GM19468 (cell line): Measurements from ENCODE around the gene WNT7B.

Source experiments
- ATAC-seq: cut with Tn5 transposase; IDR thresholded peaks from one replicate; pipeline ENCODE4 v1.9.1; 2021; ENCODE audit warnings: mild to moderate bottlenecking, moderate library complexity, moderate number of reproducible peaks; ENCODE audit not compliant: unreplicated experiment; ENCODE audit errors: extremely low read depth

The WNT7B gene

DNA sequence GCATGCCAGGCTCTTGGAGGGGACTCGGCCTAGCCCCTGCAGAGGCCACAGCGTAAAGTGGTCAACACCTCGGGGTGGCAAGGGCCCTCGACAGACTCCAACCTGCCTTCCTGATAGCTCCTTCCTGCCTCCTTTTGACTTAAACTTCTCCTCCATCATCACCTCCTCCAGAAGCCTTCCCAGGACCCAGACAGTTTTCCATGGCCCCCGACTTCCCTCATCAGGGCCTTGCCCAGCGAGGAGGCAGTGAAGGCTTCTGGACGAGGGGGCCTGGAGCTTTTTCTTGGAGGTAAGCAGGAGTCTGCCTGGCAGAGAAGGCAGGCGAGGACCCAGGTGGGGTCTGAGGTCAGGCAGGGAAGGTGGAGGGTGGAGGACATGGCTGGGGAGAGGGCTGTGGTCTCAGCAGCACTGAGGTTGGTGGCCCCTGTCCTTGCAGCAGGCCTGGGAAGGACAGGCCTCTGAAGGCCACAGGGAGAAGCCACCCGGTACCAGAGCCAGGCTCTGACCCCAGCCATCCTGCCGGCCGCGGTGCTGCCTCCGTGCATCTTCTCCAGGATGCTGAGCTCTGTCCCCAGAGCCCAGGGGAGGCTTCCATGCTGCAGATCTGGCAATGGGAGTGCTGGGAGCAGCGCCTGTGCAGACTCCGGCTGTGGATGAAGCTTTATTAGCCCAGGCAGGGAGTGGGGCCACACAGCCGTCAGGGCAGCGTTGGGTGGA, 81.4 kb downstream of the WNT7B start:
- no peak for ATAC-seq

DNA sequence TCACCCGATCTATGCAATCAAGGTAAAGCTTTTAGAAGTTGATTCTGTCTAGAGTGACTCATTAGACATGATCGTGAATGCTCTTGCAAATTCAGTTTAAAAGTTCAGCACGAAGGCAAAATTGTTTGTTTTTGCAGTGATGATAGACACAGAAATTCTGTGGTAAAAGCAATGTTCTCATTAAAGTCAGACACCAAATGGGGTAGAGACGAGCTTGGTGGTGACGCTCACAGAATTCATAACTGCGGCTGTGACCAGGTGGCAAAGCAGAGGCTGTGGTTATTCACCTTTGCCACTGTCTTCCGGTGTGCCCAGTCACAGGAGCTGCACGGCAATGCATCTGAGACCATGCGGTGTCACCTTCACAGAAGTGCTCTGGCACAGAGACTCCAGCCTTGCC, 83.4 kb downstream of the WNT7B start:
- ATAC-seq, result no peak

DNA sequence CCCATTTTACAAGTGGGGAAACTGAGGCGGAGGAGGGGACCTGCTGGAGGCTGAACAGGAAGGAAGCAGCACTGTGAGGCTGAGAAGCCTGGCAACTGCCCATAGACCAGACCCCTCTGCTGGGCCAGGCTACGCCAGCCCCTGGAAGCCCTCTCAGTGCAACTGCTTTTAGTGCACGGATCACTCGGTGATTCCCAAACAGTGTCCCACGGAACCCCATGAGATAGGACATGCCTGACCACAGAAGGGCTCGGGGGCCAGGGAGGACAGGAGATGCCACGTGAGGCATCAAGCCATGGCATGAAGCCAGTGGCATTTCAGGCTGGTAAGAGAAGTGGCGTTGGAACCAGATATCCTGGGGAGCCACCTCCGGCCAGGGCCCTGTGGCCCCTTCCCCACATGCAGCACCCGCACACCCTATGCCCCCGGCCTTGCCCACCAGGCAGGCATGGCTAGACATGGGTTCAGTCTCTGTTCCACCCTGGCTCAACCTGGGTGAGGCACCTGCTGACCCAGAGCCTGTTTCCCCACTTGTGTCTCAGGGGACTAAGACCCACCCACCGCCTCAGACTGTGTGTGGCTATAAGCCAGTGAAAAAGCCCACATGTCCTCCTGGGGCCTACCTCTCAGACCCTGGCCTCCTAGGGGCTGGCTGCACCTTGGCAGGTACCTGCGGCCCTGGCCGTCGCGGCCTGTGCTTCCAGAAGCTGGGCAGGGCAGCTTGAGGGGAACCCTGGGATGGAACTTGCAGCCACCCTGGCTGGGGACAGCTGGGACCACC, 84.1 kb downstream of the WNT7B start:
- ATAC-seq, result no peak

DNA sequence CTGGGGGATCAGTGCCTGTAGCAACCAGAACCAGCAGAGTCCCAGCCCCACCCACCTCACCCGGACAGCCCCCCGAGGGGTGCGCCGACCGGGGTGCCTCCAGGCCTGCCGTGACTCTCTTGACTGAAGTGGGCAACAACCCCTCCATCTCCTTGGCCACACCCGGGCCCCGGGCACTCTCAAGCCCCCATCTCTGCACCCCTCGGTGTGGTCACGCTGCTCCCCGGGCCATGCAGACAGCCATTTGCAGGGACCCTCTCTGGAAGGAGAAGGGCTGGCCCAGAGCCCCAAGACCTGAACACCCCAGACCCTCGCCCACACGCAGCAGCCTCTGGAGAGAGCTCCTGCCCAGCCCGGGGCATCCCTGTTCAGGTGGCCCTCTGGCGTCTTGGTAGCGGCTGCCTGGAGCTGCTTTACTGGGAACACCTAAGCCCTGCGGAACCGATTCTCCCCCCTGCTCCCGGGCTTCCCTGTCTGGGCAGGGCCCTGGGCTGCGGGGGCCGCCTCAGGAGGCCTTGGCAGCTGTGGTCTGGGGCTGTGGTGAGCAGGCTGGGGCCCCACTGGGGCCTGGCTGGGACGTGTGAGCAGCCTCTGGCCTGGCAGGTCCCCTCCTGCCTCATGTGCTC, 84.9 kb downstream of the WNT7B start:
- ATAC-seq, result no peak

DNA sequence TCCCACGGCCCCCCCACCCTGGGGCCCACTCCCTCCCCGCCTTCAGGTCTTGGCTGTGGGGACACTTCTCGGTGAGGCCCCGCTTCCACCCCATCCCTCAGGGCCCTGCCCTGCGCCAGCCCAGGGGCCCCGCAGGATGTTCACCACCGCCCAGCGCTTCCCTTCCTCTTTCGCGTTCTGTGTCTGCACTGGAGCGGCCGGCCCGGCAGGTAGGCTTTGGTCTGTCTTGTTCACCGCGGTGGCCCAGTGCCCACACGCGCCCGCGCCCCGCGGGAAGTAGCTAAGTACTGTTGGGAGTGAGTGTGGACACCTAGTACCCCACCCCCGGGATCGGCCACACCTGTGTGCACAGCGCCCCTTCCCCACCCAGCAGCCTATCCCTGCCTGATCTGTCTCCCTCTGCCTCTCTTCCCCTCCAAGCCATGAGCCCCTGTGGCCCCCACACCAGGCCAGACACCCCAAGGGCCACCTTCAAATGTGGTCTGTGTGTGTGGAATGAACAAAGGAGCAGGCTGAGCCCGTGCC, 85.4 kb downstream of the WNT7B start:
- ATAC-seq, result no peak

DNA sequence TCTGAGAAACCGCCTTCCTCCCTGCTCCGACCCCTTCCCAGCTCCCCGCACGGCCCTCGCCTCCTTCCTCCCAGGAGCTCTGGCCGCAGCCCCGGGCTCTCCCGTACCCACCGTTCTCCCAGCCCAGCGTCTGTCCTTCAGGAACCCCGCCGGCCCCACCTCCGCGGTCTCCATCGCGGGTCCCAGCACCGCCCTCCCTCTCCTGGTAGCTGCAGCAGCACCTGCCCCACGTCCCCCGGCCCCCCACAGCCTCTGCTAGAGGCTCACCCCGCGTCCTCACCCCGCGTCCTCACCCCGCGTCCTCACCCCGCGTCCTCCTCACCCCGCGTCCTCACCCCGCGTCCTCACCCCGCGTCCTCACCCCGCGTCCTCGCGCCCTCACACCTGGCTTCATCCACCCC, 85.9 kb downstream of the WNT7B start:
- ATAC-seq, result no peak

DNA sequence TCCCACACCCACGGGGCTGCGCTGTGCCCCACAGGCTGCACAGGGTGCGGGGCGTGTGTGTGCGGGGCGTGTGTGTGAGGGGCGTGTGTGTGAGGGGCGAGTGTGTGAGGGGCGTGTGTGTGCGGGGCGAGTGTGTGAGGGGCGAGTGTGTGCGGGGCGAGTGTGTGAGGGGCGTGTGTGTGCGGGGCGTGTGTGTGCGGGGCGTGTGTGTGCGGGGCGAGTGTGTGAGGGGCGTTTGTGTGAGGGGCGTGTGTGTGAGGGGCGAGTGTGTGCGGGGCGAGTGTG, 86.7 kb downstream of the WNT7B start:
- ATAC-seq, result no peak

DNA sequence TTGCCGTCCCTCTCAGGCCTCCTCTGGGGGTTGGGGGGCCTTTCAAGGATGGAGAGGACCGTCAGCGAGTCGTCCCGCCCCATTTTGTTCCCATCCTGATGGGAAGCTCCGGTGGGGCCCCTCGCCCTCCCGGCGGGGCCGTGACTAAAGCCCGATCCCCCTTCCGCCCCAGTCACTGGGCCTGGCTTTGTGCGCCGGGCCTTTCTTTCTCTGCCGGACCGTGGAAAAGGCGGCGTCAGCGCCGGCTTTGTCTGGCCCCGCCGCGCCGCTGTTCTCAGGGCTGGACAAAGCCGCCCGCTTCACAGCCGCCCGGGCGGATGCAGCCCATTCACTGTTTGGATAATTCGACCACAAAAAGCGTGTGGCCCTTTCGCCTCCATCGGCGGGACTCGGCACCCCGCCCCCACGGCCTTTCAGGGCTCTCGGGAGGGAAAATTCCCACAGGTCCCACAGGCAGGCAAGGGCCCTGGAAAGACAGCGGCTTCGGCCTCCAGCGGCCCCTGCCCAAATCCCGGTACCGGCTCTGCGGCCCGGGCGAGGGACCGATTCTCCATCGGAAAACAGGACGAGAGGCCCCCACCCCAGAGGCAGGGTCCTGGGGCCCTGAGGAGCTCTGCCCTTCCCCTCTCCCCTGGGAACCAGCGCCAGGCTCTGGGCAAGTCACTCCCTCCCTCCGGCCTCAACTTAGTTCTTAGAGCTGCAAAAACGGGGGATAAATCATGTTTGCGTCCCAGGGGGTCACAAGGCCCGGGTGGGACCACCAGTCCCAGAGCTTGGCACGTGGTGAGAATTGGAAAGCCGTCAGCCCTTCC, 87.2 kb downstream of the WNT7B start:
- ATAC-seq, result no peak

DNA sequence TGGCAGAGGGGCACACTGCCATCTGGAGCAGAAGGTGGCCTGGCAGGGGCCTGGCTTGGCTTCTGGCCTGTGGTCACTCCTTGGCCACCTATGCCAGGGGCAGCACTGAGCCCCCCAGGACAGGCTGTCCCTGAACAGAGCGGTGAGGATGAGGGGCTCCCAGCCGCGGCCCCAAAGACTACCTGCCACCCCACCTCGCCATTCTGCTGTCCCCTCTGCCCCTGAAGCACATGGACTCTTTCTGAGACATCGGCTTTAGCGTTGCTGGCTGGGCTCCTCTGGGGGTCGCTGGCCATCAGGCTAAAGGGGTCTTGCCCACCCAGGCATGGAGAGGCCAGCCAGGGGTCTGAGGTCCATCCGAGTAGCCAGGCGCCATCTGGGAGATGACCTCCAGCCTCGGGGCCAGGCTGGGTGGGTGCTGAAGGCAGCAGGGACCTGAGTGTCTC, 87.8 kb downstream of the WNT7B start:
- no peak for ATAC-seq

DNA sequence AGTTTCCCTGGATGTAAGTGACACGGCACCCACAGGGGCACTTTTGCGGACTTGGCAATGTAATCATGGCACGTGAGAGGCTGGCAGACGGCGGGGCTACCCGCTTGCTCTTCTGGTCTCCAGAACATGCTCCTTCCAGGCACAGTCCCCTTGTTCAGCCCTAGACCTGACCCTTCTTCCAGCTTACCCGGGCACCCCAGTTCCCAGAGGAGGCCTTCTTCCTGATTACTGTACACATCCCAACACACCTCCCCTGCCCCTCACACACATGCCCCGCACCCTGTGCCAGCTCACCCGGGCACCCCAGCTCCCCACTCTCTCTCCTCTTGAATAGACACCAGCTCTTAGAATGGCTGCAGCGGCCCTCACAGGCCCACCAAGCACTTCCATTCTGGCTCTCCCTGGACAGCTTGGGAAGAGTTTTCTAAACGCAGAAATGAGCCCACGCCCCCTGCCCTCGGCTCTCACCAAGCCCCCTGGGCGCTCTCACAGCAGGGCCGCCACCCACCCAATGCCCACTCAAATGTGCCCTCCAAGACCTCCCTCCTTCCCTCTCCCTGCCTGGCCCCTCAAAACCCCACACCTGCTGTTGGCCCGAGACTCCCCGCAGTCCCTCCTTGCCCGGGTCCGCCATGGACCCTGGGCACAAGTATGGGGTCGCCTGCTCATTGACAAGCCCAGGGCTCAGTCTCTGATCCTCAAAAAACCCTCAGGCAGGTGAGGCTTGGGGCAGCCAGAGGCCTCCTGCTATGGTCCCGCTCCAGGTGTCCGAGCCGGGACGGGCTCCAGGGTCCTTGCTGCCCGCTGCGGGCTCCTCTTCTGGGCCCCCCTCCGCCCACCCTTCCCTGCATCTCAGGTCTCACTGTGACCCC, 88.5 kb downstream of the WNT7B start:
- no peak for ATAC-seq

DNA sequence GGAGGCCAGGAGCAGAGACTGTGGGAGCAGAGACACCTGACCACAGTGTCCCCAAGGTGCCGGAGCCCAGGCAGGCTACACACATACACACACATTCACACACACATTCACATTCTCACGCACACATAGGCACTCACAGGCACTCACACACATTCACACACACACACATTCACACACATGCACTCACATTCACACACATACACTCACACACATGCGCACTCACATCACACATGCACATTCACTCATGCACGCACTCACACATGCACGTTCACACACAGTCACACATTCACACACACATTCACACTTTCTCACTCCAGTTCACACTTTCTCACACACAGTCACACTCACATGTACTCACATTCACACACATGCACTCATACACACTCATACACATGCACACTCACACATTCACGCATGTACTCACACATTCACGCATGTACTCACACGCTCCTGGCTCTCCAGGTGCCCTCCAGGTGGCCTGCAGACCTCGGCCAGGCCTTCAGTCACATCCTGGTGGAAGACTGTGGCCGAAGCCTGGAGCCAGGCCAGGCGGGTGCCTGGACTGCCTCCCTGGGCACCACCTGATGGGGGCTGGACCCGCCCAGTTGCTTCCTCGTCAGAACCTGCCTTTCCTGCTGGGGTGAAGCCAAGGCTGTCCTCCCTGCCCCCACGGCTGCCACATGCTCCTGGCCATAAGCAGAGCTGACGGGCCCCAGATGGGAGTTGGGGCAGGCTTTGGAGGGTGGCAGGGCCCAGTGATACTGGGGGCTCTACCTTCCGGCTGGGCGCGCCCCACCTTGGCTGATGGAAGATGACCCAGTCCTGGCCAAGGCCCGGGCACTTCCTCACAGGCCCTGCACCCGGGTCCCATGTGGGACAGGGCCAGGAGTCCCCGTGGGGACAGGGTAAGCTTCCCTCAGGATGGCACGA, 89.5 kb downstream of the WNT7B start:
- no peak for ATAC-seq

DNA sequence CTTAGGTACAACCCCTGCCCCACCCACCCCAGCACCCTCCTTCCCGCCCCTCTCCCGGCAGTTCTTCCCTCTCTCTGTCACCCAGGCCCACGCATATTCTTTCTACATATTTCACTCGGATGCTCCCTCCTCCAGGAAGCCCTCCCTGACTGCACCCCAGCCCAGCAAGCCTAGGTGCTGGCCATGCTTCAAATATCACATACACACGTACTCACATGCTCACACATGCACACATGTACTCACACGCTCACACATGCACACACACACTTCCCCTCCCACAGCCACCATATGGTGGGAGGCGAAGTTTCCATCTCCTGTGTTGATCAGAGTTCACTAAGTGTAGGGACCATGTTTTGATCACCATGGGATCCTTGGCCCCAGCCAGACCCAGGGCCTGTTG, 90.4 kb downstream of the WNT7B start:
- no peak for ATAC-seq

DNA sequence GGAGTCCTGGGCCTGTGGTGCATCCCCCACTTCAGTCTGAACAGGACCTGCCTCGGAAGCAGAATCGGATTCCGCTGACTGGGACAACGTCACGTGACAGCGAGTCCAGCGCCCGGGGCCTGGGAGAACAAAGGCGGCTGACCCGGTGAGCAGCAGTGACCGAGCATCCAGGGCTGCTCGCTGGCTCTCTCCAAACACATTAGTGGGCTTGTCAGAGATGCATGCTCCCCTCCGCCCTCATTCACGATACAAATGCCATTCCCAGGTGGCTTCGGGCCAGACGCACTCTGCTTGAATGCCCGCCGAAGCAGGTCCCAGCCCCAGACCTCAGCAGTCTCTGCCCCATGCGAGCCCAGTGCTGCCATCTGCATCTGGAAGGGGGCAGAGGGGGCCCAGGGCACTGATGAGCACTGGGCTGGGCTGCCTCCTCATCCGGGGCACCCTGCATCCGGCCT, 91.0 kb downstream of the WNT7B start:
- ATAC-seq, result no peak

DNA sequence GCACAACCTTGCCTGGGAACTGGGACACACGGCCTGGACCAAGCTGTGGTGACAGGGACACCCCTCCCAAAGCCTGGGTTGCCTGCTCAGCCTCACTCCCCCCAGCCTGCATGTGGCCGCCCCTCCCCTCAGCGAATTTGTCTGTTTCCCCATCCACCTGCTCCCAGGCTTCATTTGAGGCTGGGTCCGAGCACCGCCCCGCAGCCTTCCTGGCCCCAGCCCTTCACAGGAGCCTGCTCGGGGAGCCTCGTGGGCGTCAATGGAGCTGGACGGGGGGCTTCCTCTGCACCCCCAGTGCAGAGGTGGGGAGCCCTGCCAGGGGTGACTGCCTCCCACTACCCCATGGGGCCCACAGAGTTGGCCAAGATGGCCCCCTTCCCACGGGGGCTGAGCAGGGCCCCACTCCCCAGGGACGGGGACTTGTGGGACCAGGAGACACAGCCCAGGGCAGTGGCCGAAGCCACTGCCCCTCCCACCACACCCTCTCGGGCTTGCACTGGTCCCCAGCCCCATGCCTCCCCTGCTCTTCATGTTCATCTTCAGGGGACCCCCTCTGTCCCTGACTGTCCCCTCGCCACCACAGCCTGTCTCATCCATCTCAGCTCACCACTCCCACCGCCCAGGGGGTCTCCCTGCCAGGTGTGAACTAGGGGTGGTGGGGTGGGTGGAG, 91.7 kb downstream of the WNT7B start:
- no peak for ATAC-seq

DNA sequence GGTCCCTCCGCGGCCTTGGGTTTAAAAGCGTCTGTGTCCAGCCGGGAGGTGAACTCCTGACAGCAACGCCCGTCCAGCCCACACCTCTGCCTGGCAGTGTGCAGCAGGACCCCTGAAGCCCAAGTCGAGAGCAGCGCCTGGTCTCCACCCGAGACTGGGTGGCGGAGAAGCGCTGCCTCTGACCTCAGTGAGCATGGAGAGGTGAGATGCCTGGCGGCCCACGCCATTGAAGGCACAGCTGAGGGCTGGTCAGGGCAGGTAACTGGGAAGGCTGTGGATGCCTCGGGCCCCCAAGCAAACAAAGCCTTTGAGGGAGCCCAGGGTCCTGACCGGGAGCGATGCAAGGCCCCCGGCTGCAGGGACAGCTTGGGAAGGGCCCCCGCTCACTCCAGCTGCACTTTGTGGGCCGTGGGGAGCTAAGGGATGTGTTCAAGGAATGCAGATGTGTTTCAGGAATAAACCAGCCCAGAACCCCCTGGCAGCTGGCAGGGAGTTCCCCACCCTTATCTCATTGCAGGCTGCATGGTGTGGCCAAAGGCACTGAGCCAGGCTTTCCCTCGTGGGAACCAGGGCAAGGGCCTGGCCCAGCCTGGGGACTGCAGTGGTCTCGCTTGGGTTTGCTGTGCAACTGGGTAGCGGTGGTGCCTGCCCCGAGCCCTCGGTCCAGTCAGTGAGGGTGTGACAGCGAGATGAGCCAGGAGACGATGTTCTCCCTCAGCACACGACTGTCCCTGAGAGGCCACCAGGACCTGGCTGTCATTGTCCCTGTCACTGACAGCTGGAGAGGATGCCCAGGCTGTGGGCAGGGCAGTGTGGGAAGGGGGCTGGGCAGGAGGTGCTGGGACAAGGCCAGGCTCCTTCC, 92.5 kb downstream of the WNT7B start:
- no peak for ATAC-seq

DNA sequence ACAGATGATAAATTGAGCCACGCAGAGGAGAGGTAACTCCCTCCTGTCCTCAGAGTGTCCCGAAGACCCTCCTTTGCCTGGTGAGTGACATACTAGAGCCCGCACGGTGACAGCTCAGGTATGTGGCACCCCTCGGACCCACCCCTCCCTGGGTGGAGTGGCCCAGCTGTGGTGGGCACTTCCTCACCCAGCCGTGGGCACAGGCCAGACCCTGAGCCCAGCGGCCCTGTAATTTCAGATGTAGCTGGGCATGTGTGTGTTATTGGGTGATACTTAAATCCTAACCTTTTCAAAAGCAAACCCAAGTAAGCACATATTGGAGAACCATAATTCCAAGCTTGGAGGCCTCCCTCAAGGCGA, 93.2 kb downstream of the WNT7B start:
- no peak for ATAC-seq
